Endothelial cell of umbilical vein (primary cell): ENCODE data around the gene FMN1. TPM values are rescaled to one million over a fixed set of nuclear protein-coding genes. Genes with fewer than 3 reads are reported as not detected.

Experiments used
- BruUV-seq: library from RNA; stranded (reverse); fragments of 400-500 nt; replicated peaks from 2 replicates; lab custom pipeline; 2021; lab: Mats Ljungman, UMichigan
- CTCF ChIA-PET: fragments of 300-600, 350-600 bp; sonication (Branson Sonifier 250); formaldehyde crosslinking; loops from one replicate; lab custom pipeline; 2021; ENCODE audit warnings: antibody characterized with exemption, inconsistent platforms; lab: Charles Lee
- POLR2A ChIA-PET: fragments of 300-600, 350-600 bp; sonication (Branson Sonifier 250); formaldehyde crosslinking; loops from one replicate; lab custom pipeline; 2021; ENCODE audit warnings: antibody characterized with exemption, inconsistent platforms; lab: Charles Lee
- DNase-seq: peaks from one replicate; pipeline ENCODE4 v3.0.0-alpha.2; 2011; ENCODE audit warnings: low read depth, low spot score
- FAIRE-seq: peaks from 2 replicates; lab custom pipeline; 2011; peaks lifted over from hg19 to GRCh38; lab: Jason Lieb, UNC
- H2AFZ ChIP-seq: 2 replicates; pipeline ENCODE4 v1.6.0; 2012; ENCODE audit warnings: low read depth, low read length, control low read depth, inconsistent platforms
- H3K27ac ChIP-seq: 2 replicates; pipeline ENCODE4 v1.5.1; 2011; ENCODE audit warnings: low read depth, mild to moderate bottlenecking, control low read depth, low read length, moderate library complexity; ENCODE audit not compliant: insufficient read depth
- H3K27me3 ChIP-seq, 2 experiments: 2 replicates each; pipeline versions ENCODE4 v1.6.0 to v1.6.1; 2011; ENCODE audit warnings: low read length in 2 of 2, mixed read lengths in 1 of 2; ENCODE audit not compliant: control insufficient read depth in 2 of 2, insufficient read depth in 2 of 2
- H3K36me3 ChIP-seq, 2 experiments: 2 replicates in 1 of 2; 3 replicates in 1 of 2; pipeline ENCODE4 v1.5.1; 2011; ENCODE audit warnings: low read length in 2 of 2, mild to moderate bottlenecking in 1 of 2, moderate library complexity in 1 of 2; ENCODE audit not compliant: control insufficient read depth in 2 of 2, insufficient read depth in 2 of 2; ENCODE audit errors: extremely low read depth in 1 of 2
- H3K4me1 ChIP-seq: 3 replicates; pipeline ENCODE4 v1.5.1; 2011; ENCODE audit warnings: mild to moderate bottlenecking, low read length; ENCODE audit not compliant: control insufficient read depth, insufficient read depth; ENCODE audit errors: extremely low read depth
- H3K4me2 ChIP-seq: 2 replicates; pipeline ENCODE4 v1.6.1; 2011; ENCODE audit warnings: low read length, control low read depth, mixed read lengths; ENCODE audit not compliant: insufficient read depth
- H3K4me3 ChIP-seq, 3 experiments: fragments of 200-600 bp in 1 of 3; sonication (generic), shearing (Covaris generic) in 1 of 3; replicated peaks in 1 of 3; 2 replicates each; pipeline ENCODE4 v1.5.1; 2011 to 2016; ENCODE audit warnings: control low read depth in 3 of 3, low read length in 3 of 3, mild to moderate bottlenecking in 2 of 3, inconsistent platforms in 1 of 3, low read depth in 1 of 3, moderate library complexity in 1 of 3; ENCODE audit not compliant: insufficient read depth in 1 of 3
- H3K79me2 ChIP-seq: 2 replicates; pipeline ENCODE4 v1.6.0; 2012; ENCODE audit warnings: low read length, inconsistent platforms; ENCODE audit not compliant: control insufficient read depth, insufficient read depth
- H3K9ac ChIP-seq: replicated peaks from 2 replicates; pipeline ENCODE3; 2011; ENCODE audit warnings: low read length, control low read depth; ENCODE audit not compliant: insufficient read depth; ENCODE audit errors: extremely low read depth
- H3K9me1 ChIP-seq: replicated peaks from 3 replicates; pipeline ENCODE4 v1.6.0; 2011; ENCODE audit warnings: mild to moderate bottlenecking, low read length; ENCODE audit not compliant: control insufficient read depth, insufficient read depth; ENCODE audit errors: extremely low read depth
- H3K9me3 ChIP-seq: replicated peaks from 2 replicates; pipeline ENCODE4 v1.5.1; 2012; ENCODE audit warnings: low read length, inconsistent platforms; ENCODE audit not compliant: control insufficient read depth, insufficient read depth
- H4K20me1 ChIP-seq: replicated peaks from 2 replicates; pipeline ENCODE3; 2011; ENCODE audit warnings: mild to moderate bottlenecking, low read length; ENCODE audit not compliant: control insufficient read depth, insufficient read depth; ENCODE audit errors: extremely low read depth
- CTCF ChIP-seq, 2 donors: IDR thresholded peaks; 1 replicate in 1 of 2; 2 replicates in 1 of 2; pipeline ENCODE4 v1.5.1; 2011; ENCODE audit warnings: low read length in 2 of 2, mild to moderate bottlenecking in 2 of 2, moderate library complexity in 2 of 2, control low read depth in 1 of 2, inconsistent platforms in 1 of 2, low read depth in 1 of 2; ENCODE audit not compliant: insufficient read depth in 1 of 2; ENCODE audit errors: extremely low read depth in 1 of 2
- EZH2 ChIP-seq: IDR thresholded peaks from 2 replicates; pipeline ENCODE4 v1.6.1; 2012; ENCODE audit warnings: borderline replicate concordance, low read depth, mild to moderate bottlenecking, moderate library complexity, low read length, inconsistent platforms; ENCODE audit not compliant: severe bottlenecking
- FOS ChIP-seq: IDR thresholded peaks from 2 replicates; pipeline ENCODE4 v1.6.1; 2011; ENCODE audit warnings: mild to moderate bottlenecking, low read length, moderate library complexity, borderline replicate concordance; ENCODE audit not compliant: insufficient read depth
- GATA2 ChIP-seq: IDR thresholded peaks from 2 replicates; pipeline ENCODE4 v1.7.0; 2011; ENCODE audit warnings: low read depth, mild to moderate bottlenecking, moderate library complexity, mixed read lengths, low read length; ENCODE audit not compliant: insufficient read length, insufficient read depth
- JUN ChIP-seq: IDR thresholded peaks from 2 replicates; pipeline ENCODE4 v1.6.1; 2011; ENCODE audit warnings: borderline replicate concordance, low read depth; ENCODE audit not compliant: insufficient read length, insufficient read depth
- MAX ChIP-seq: IDR thresholded peaks from 2 replicates; pipeline ENCODE4 v1.6.1; 2011; ENCODE audit not compliant: insufficient read depth, insufficient read length
- MYC ChIP-seq: IDR thresholded peaks from one replicate; pipeline ENCODE4 v1.6.1; 2011; ENCODE audit warnings: mild to moderate bottlenecking, low read depth, low read length
- POLR2A ChIP-seq: IDR thresholded peaks from 2 replicates; pipeline ENCODE4 v1.6.1; 2012; ENCODE audit warnings: low read depth, mild to moderate bottlenecking, control low read depth, low read length
- POLR2AphosphoS5 ChIP-seq: IDR thresholded peaks from 2 replicates; pipeline ENCODE4 v1.6.1; 2012; ENCODE audit warnings: low read depth, mild to moderate bottlenecking, control low read depth, low read length, moderate library complexity; ENCODE audit not compliant: insufficient read depth
- dilution Hi-C: fragments of 300-500 bp; cut with MboI; formaldehyde crosslinking; loops from one replicate; pipeline ENCODE4 v1.15.0; 2019; ENCODE audit warnings: low sequenced_read_pairs; ENCODE audit not compliant: extremely low pct_ligation_motif_present
- intact Hi-C: fragments of 100-400 bp; cut with micrococcal nuclease; formaldehyde crosslinking; loops from one replicate; pipeline ENCODE4 v1.10.0; 2022
- polyA plus RNA-seq, 4 experiments: library from polyadenylated mRNA; depleted of rRNA in 3 of 4; stranded (reverse) in 3 of 4; unstranded in 1 of 4; fragments of >200 nt; gene quantifications; 2 replicates each; pipeline versions ENCODE4 v1.2.1 to v1.2.3, GENCODE V29; 2011 to 2012; ENCODE audit warnings: missing spikeins in 1 of 4
- total RNA-seq: library from RNA; stranded (reverse); gene quantifications from 2 replicates; pipeline ENCODE4 v1.2.3, GENCODE V29; 2021

Gene FMN1
- total and polyA plus RNA-seq, 2 donors (not counting 3 experiments of a cell fraction or from before 2014, with no cell fraction given) = 0.01 to 0.29 TPM

DNA sequence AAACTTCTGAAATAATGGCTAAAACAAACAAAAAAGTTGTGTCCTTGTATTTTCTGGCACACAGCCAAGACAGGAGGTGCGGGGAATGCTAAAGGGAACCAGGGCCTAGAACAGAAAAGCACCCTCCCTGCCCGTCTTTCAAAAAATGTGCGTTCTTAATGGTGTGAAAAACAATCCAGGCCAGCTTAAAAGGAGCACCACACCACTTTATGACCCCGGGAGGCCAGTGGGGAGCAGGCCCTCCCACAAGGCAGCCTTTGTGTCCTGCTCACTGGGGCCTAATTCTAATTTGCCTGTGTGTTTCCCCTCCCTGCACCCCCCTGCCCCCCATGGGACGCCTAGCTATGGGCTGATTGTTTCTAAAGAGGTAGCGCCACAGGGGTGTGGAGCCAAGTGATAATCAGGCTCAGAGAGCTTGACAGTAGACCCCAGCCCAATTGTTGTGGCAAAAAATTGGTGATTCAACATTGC is 295.4 kb downstream of the FMN1 start:
- Histone ChIP-seq H4K20me1 (no peaks in the 10 kb centered on the region), H3K4me2 (no peak overlapping the region), H3K4me3 (no peak overlapping the region), H3K9ac (no peak overlapping the region), H3K27me3 (peaks cover 2 to 5% of the 10 kb centered on the region in 2 experiments), H3K9me3 (no peaks in the 10 kb centered on the region), H3K9me1 (no peaks in the 10 kb centered on the region), H3K79me2 (no peaks in the 10 kb centered on the region), H3K4me1 (no peaks in the 10 kb centered on the region), H3K36me3 (no peaks in the 10 kb centered on the region), H3K27ac (no peak overlapping the region), H2AFZ (no peak overlapping the region)
- no peak for TF ChIP-seq JUN
- no peak for TF ChIP-seq POLR2AphosphoS5
- no peak for TF ChIP-seq POLR2A
- TF ChIP-seq MAX = no peak
- TF ChIP-seq CTCF (IDR thresholded peaks at IDR 0.05; ENCODE audit: extremely low read depth in 1 of 2, insufficient read depth in 1 of 2, low read depth in 1 of 2, low read length in 2 of 2) = no peak
- TF ChIP-seq EZH2 = no peak
- no peak for TF ChIP-seq GATA2
- TF ChIP-seq FOS = no peak
- no peak for TF ChIP-seq MYC
- BruUV-seq = no TSS peak
- no peak for FAIRE-seq
- CTCF ChIA-PET = no interaction called here
- dilution Hi-C loops (no loop called here), intact Hi-C loops (no loop called here)
- DNase-seq = no peak
- POLR2A ChIA-PET = no interaction called here
